HEK293T (cell line): ENCODE measurements around the gene ADCY1.

Source experiments
- CTCF ChIA-PET: fragments of 350-600 bp; formaldehyde crosslinking; extraction: SDS; loops from one replicate; lab custom pipeline; 2021; ENCODE audit warnings: antibody characterized with exemption, inconsistent platforms; lab: Yijun Ruan, JAX
- POLR2A ChIA-PET: fragments of 350-600 bp; formaldehyde crosslinking; extraction: SDS; loops from one replicate; lab custom pipeline; 2020; ENCODE audit warnings: antibody characterized with exemption, inconsistent platforms; lab: Yijun Ruan, JAX
- DNase-seq: peaks from one replicate; pipeline ENCODE4 v3.0.0; 2012; ENCODE audit warnings: mixed read lengths; ENCODE audit errors: extremely low spot score
- ARNT ChIP-seq: fragments of 450-650 bp; IDR thresholded peaks from 2 replicates; pipeline ENCODE4 v1.6.1; 2017; ENCODE audit warnings: mild to moderate bottlenecking
- BHLHE40 ChIP-seq: fragments of 450-650 bp; IDR thresholded peaks from 2 replicates; pipeline ENCODE4 v1.6.1; 2016; ENCODE audit warnings: mild to moderate bottlenecking, moderate library complexity, borderline replicate concordance
- CTBP1 ChIP-seq: fragments of 450-650 bp; IDR thresholded peaks from 2 replicates; pipeline ENCODE4 v1.6.1; 2016; ENCODE audit warnings: borderline replicate concordance
- ELF4 ChIP-seq: fragments of 450-650 bp; IDR thresholded peaks from 2 replicates; pipeline ENCODE4 v1.6.1; 2017; ENCODE audit warnings: antibody characterized with exemption
- FOXA1 ChIP-seq: fragments of 450-650 bp; IDR thresholded peaks from 2 replicates; pipeline ENCODE4 v1.6.1; 2016; ENCODE audit warnings: mild to moderate bottlenecking
- FOXK2 ChIP-seq: fragments of 450-650 bp; IDR thresholded peaks from 2 replicates; pipeline ENCODE4 v1.6.1; 2016; ENCODE audit warnings: mild to moderate bottlenecking
- FOXM1 ChIP-seq: fragments of 450-650 bp; IDR thresholded peaks from 2 replicates; pipeline ENCODE4 v1.6.1; 2017; ENCODE audit warnings: mild to moderate bottlenecking, borderline replicate concordance
- HDGF ChIP-seq: fragments of 450-650 bp; IDR thresholded peaks from 2 replicates; pipeline ENCODE4 v1.6.1; 2017; ENCODE audit warnings: antibody characterized with exemption, borderline replicate concordance
- L3MBTL2 ChIP-seq: fragments of 450-650 bp; conservative IDR thresholded peaks from 2 replicates; pipeline ENCODE4 v1.6.1; 2016; ENCODE audit warnings: mild to moderate bottlenecking
- LEF1 ChIP-seq: fragments of 450-650 bp; IDR thresholded peaks from 2 replicates; pipeline ENCODE4 v1.6.1; 2017; ENCODE audit warnings: mild to moderate bottlenecking, borderline replicate concordance
- NFRKB ChIP-seq: fragments of 450-650 bp; IDR thresholded peaks from 2 replicates; pipeline ENCODE4 v1.6.1; 2016; ENCODE audit warnings: mild to moderate bottlenecking, moderate library complexity
- PKNOX1 ChIP-seq: fragments of 450-650 bp; IDR thresholded peaks from 2 replicates; pipeline ENCODE4 v1.6.1; 2016
- SP1 ChIP-seq: fragments of 450-650 bp; IDR thresholded peaks from 2 replicates; pipeline ENCODE4 v1.6.1; 2017
- SUZ12 ChIP-seq: fragments of 450-650 bp; IDR thresholded peaks from 2 replicates; pipeline ENCODE4 v1.6.1; 2016; ENCODE audit warnings: mild to moderate bottlenecking
- TARDBP ChIP-seq: fragments of 450-650 bp; IDR thresholded peaks from 2 replicates; pipeline ENCODE4 v1.6.1; 2016
- ZNF384 ChIP-seq: fragments of 450-650 bp; IDR thresholded peaks from 2 replicates; pipeline ENCODE4 v1.6.1; 2016

Gene ADCY1

GRCh38 chr7:45712057-45712689, 138.0 kb downstream of the ADCY1 start:
- ChIA-PET CTCF (no interaction called here), POLR2A (no interaction called here)
- TF ChIP-seq SUZ12 (no peak), BHLHE40 (no peak), ZNF384 (no peak), ARNT (no peak), FOXK2 (no peak), HDGF (no peak)
- no peak for DNase-seq

DNA sequence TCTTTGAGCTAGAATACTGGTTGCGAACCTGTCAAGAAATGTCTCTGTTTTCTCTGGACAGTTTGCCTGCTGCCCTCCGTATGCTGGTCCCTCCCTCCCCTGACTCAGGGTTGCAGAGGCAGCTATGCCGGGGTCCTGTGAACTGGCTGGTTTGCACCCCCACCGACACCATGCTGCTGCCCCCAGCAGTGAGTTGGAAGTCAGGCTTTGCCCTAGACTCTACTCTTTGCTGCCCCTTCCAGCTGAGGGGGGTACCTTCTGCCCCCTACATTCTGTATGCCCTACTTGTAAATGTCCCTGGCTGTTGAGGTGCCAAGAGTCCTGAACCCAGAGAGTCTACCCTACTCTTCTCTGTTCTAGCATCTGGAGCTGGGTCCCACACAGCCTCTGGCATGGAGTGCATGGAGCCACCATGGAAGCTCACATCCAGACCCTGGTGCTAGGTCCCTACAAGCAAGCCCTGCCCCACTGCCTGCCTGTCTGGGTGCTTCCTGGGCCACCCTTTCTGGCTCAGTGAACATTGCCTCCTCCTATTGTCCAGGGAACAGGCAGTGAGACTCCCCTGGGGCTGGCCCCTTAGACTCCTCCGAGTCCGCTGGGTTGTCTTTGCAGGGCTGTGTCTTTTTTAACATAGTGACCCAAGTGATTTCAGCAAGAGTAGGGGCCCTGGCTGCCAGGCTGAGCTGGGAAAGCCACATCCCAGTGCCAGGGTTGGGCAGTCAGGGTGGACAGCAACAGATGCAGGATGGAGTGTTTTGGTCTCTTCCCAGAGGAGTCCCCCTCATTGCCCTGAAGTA, 138.9 kb downstream of the ADCY1 start:
- no peak for DNase-seq
- ChIA-PET CTCF (no interaction called here), POLR2A (no interaction called here)
- TF ChIP-seq FOXK2 (no peak), SUZ12 (no peak), SP1 (no peak), LEF1 (no peak)

- TF ChIP-seq LEF1 (no peak), TARDBP (no peak), ZNF384 (no peak), SP1 (no peak)
- CTCF ChIA-PET = no interaction called here
- POLR2A ChIA-PET = no interaction called here
- no peak for DNase-seq
Measured at GRCh38 chr7:45713669-45714520, 139.7 kb downstream of the ADCY1 start.

- TF ChIP-seq SP1 = no peak
- no peak for TF ChIP-seq SUZ12
- TF ChIP-seq ARNT = no peak
- TF ChIP-seq FOXK2 = no peak
- TF ChIP-seq PKNOX1 = no peak
- no peak for TF ChIP-seq NFRKB
- TF ChIP-seq CTBP1 = no peak
- no peak for TF ChIP-seq LEF1
- no peak for TF ChIP-seq FOXA1
- no peak for TF ChIP-seq BHLHE40
- no peak for TF ChIP-seq ELF4
- no peak for TF ChIP-seq TARDBP
- TF ChIP-seq FOXM1 = no peak
- TF ChIP-seq L3MBTL2 = no peak
- no peak for TF ChIP-seq HDGF
- no peak for TF ChIP-seq ZNF384
- ChIA-PET CTCF (no interaction called here), POLR2A (no interaction called here)
- no peak for DNase-seq
Measured at GRCh38 chr7:45714521-45714820, 140.3 kb downstream of the ADCY1 start.

DNA sequence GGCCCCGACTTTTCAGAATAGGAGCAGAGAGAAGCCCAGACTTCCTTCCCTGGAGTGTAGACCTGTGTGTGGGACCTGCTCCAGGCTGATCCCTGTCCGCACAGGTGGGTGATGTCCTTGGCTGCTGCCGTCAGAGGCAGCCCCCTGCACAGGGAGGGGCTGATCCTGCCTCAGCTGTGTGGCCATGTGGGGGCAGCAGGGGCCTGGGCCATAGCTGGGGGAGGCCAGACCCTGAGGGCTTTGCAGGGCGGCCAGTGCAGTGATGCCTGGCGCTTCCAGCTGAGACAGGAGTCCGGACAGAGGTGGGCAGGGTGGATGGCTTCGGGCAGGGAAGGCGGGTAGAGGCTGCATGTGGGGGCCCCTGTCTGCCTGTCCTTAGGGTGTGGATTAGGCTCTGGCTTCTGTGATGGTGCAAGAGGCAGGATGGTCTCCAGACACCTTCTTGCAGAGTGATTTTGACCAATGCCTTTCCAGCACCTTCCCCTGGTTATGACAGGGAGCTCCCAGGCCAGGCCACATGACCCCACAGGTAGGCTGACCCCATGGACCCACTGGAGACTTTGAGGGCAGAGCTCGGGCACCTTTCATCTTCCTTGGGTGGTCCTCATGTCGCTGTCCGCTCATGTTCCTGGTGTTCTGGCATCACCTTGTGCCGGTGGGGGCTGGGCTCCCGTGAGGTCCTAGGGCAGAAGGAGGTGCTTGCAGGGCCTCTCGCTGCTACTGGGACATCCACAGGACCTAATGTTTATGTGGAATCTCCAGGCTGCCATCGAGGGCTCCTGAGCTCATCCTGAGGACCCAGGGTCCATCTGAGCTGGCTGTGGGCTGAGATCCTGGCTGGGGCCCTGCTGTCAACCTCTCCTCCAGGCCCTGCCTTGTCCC, 141.5 kb downstream of the ADCY1 start:
- ChIA-PET CTCF (no interaction called here), POLR2A (no interaction called here)
- no peak for DNase-seq
- no peak for TF ChIP-seq SUZ12
- no peak for TF ChIP-seq NFRKB
- TF ChIP-seq FOXK2 = no peak
- no peak for TF ChIP-seq ELF4
- no peak for TF ChIP-seq HDGF
- TF ChIP-seq TARDBP = no peak
- TF ChIP-seq LEF1 = no peak
- no peak for TF ChIP-seq L3MBTL2
- no peak for TF ChIP-seq CTBP1

DNA sequence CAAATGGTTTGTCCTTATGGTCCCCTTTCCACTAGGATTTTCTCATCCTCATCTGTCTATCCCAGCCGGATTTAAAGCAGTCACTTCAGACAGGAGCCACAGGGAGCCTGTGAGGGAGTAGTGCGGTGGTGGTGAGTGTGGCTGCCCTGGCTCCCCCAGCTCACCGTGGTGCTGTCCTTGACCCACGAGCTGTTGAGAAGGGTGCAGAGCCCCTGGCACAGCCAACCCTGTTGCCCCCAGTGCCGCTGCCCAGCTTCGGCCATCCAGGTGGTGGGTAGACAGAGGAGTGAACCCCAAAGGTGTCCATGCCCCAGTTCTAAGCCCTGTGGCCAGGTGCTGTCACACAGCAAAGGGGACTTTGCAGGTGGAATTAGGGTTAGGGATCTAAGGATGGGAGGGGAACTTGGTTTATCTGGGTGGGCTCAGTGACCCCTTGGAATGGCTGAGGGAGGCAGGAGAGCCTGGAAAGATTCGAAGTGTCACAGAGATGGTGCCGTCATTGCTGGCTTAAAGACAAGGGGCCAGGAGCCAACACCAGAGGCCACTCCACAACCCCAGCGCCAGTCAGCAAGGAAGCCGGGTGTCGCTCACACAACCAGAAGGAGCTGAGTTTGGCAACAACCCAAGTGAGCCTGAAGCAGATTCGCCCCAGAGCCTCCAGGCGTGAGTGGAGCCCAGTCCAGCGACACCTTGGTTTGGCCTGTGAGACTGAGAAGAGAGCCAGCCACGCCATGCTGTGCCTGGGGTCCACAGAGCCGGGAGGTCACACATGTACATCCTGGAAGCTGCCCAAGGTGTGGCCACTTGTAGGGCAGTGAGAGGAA, 142.4 kb downstream of the ADCY1 start:
- TF ChIP-seq ZNF384 = no peak
- TF ChIP-seq LEF1 = no peak
- TF ChIP-seq TARDBP = no peak
- no peak for TF ChIP-seq FOXA1
- TF ChIP-seq CTBP1 = no peak
- no peak for TF ChIP-seq NFRKB
- no peak for TF ChIP-seq FOXK2
- no peak for TF ChIP-seq BHLHE40
- no peak for TF ChIP-seq PKNOX1
- CTCF ChIA-PET = no interaction called here
- POLR2A ChIA-PET = no interaction called here
- DNase-seq = no peak
